NCI-H2081 (cell line): ENCODE results near the gene TIMM10.

Source experiments
- DNase-seq, 2 experiments: peaks; one replicate each; lab custom pipeline; 2025; lab: John Stamatoyannopoulos, UW

Gene TIMM10

GRCh38 chr11:57504511-57504910 is 26.0 kb downstream of the TIMM10 start:
- DNase-seq = no peak

DNA sequence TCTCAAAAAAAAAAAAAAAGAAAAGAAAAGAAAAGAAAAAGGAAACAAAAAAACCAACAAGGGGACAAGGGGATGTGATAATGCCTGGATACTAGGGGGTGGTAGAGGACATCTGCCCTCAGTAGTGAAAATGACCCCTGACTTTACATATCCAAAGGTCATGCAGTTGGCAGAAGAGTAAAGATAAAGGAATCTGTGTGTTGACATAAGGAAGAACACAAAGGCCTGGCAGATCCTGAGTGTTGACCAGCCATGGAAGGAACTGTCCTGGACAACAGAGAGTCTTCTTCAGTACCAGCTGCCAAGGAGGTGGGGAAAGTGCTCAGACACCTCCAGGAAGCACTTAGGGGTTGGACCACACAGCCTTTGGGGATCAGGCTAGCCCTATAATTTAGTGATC is 27.7 kb downstream of the TIMM10 start:
- no peak for DNase-seq

GRCh38 chr11:57502376-57502775 is 28.2 kb downstream of the TIMM10 start:
- no peak for DNase-seq

DNA sequence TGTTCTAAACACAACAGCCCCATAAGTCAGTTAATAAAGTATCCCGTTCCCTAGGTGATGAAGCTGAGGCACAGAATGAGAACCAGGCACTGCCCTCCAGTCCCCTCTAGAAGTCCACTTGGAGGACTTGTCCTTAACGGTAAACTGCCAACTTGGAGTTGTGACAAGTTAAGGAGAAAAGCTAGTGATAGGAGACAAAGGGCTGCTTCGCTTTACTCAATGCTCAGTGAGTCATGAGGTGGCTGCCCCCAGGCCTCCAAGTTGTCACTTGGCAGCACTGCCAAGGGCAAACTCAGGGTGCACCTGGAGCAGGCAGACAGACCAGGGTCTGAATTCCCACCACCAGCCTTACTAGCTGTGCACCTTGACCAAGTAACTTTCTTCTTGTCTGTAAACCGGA is 28.6 kb downstream of the TIMM10 start:
- no peak for DNase-seq

GRCh38 chr11:57500926-57501325 is 29.6 kb downstream of the TIMM10 start:
- no peak for DNase-seq

DNA sequence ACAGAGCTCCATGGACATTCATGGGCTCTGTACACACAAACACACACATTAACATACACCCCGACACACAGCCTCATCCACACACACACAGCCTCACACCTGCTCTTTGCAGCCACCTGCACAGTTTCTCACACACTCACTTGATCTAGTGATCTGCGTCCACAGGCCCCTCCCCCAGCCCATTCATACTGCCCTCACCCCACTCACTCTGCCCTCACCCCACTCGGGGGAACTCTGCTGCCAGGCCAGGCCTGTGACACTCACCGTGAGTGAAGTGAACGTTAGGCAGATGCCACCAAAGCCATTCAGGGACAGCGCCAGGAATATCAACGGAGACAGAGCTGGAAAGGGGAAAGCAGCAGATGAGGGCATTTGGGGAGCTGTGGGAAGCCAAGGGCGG is 30.0 kb downstream of the TIMM10 start:
- no peak for DNase-seq

GRCh38 chr11:57499983-57500461 is 30.5 kb downstream of the TIMM10 start:
- no peak for DNase-seq

DNA sequence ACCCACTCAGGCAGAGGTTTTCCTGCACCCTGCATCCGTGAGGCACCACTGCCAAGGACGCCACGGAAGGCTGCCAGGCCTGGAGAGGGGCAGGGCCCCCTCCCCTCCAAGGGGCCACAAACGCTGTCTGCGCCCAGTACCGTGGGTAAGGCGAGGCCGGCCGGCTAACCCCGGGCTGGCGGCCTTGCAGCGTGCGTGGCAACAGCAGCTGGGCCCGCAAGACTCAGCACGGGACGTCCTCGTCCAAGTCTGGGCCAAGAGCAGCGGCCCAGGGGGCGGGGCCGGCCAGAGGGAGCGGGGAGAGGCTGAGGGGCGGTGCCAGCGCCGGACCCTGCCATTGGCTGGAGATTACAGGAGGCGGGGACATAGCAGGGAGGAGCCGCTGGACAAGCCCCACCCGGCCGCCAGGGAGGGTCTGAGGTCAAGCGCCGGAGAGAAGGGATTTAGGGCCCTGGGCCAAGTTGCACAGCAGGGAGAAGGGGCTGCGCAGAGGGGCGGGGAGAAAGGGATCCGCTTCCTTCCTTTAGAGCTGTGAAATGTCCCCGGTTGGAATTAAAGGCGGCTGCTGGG is 31.1 kb downstream of the TIMM10 start:
- DNase-seq = no peak

DNA sequence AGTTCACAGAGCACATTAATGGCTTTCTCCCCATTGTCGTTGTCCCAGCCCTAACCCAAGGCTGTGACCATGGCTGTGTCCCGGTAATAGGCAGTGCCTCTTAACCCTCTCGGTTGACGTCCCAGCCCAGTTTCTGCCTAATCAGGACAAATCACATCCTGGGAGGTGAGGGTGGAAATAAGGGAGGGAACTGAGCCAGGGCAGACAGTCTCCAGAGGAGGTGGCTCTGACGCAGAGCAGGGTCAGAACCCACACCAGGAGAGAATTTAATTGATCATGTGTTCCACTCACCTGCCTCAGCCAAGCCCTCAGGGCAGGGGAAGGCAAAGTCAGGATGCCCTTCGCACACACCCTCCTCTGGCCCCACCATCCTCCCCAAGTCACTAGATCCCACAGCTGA is 32.0 kb downstream of the TIMM10 start:
- no peak for DNase-seq

- DNase-seq = no peak
These were observed 33.0 kb downstream of the TIMM10 start for GRCh38 chr11:57497303-57498247.

- DNase-seq = no peak
These were observed 34.3 kb downstream of the TIMM10 start for GRCh38 chr11:57496109-57496820.

DNA sequence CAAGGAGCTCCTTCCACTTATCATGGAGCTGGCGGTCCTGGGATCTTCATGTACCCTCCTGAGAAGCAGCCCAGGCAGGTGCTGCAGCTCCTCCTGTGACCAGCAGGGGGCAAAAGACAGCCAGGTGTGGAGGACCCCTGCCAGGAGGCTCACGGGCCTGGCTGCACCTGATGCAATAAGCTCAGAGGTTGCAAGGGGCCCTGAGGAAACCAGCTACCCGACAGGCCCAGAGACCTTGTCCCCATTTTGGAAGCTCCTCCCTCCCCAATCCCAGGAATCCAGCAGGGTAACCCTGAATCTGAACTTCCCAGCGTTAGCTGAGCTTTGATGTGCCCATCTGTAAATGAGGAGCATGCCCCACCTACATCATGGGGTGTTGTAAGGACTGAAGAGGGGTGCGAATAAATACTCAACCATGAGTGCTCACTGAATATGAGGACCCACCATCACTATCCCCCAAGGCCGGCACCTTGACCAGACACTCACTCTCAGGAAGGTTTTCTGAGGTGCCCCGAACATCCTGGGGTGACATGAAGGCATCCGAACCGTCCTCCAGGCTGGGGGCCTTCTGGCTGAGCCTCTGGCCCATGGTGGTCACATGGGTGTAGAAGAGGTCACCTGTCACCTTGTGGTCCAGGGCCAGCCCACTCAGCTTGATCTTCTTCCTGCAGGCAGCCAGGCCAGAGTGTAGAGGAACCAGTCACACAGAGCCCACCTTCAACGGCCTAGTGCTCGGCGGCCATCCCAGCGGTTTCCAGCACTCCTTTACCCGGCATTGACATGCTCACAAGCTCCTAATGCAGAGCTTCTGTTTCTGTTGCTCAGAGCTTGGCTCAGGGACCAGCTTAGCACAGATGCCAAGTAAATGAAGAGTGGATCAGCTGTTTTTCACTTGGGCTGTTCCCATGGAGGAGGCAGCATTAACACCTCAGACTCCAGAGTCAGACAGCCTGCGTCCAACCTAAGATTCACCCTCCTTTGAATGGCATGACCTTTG is 36.7 kb downstream of the TIMM10 start:
- peak; percentile 38 to 48 for DNase-seq

DNA sequence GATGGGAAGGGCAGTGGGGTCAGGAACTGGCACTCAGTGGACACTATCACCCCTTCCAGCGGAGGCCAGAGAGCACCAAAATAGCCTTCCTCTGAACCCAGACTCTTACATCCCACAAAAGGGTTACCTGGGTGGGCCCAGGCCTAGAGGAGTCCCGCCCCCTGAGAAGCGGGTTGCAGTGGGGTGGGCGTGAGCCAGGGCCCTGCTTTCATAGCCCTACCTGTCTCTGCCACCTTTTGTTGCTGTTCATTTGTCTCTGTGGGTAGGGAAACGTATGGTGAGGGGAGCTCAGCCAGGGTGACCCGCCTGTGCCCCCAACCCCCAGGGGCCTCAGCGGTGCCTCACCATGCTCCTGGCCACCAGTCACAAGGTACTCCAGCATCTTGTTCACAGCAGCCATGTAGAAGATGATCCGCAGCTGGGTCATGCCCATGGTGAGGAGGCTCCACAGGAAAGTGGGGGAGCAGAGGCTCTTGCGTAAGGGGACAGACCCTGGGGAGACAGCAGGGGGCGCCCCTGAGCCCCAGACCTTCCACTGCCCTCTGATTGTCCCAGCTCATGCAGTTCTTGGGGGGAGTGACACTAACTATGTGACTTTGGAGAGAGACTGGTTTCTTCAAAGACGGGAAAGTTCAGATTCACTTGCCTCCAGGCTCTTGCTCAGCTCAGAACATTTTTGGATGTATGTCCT is 39.0 kb downstream of the TIMM10 start:
- peak in 1 of 2 experiments; percentile 4 for DNase-seq

DNA sequence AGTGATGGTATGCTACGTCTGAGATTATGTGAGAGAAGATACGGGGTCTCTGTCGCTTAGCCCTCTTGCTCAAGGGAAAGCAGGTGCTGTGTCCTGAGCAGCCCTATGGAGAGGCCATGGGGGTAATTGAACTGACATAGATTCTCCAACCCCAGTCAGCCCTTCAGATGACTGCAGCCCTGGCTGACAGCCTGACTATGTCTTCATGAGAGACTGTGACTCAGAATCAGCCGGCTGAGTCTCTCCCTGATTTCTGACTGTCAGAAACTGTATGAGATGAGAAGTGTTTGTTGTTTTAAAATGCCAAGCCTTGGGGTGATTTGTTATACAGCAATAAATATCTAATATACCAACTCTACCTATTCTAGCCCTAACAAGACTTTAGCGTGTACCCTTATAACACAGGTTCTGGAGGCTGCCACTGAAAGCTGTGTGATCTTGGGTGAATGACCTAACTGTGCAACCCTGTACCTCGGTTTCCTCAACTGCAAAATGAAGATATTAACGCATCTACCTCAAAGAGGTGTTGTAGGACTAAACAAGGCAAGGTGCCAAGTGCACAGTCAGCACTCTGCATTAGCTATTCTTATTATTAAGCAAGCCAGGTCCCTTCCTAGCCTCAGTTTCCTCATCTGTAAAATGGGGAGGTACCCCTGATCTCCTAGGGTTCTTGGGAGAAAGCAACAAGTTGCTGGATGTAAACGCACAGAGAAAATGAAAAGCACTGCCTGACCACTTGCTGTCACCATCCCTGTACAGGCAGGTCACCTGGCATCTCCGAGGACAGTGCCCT is 39.9 kb downstream of the TIMM10 start:
- no peak for DNase-seq

DNA sequence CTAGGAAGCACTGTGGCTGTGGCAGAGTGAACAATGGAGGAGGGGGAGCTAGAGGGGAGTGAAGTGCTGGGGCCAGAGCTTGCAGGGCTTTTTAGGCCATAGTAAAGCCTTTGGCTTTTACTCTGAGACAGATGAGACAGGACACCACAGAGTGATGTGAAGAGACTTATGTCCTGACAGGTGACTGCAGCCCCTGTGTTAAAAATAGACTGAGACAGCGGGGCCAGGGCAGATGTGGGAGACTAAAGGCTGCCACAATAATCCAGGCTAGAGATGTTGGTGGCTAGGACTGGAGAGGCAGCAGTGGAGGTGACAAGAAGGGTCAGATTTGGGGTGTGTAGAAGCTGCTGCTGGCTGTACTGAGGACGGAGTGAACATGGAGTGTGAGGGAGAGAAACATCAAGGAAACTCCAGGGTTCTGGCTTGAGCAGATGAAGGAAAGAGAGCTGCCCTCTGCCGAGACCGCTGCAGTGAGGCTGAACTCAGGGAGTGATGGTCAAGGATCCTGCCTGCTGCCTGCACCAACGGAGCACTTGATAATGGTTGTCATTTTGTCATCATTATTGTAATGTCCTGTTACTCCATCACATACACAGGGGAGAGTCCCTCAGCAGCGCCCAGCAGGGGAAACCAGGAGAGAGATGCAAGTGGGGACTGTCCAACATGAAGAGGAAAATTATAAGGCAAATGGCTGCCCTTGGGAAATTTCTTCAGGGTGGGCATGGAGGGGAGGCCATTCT is 42.5 kb downstream of the TIMM10 start:
- no peak for DNase-seq

- DNase-seq = no peak
These were observed 43.4 kb downstream of the TIMM10 start for GRCh38 chr11:57487021-57487778.

DNA sequence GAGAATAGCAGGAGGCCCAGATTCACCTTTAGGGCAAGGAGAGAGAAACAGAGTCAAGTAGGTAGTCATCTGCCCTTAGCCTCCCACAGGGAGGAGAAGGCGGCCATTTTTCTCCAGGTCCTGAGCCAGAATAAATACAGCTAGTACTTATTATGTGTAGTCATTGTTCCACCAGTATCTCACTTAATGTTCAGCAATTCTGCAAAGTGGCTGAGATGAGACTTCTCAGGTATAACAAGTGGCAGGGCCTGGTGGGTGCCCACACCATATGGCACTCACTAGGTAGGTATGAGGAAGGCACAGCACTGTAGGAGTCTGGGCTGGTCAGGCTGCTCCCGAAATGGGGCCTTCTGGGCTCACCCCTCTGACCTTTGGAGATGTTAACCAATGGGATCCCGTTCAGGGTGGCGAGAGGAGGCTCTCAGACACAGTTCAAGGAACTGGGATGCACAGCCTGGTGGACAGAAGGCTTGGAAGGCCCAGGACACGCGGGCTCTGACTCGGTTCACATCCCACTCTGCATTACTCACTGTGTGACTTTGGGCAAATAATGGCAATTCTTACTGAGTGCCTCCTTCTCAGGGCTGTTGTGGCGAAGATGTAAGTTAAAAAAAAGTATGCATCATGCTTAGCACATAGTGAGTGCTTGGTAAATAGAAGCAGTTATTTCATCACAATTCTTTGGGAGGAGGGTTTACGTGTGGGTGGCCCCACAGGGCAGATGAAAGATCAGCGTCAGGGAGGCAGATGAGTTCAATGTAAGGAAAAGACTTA is 45.1 kb downstream of the TIMM10 start:
- no peak for DNase-seq
